COR-L47 (cell line): ENCODE measurements around the gene MAMDC4.
"Not testable (repeated sequence)": the region's sequence is repeated elsewhere in the genome, so short reads cannot be mapped to it uniquely, and the experiment has no call there.

Experiments used
- DNase-seq: peaks from one replicate; lab custom pipeline; 2025; lab: John Stamatoyannopoulos, UW

Gene MAMDC4

GRCh38 chr9:136839229-136840139 is 12.7 kb upstream of the MAMDC4 start:
- no peak for DNase-seq

DNA sequence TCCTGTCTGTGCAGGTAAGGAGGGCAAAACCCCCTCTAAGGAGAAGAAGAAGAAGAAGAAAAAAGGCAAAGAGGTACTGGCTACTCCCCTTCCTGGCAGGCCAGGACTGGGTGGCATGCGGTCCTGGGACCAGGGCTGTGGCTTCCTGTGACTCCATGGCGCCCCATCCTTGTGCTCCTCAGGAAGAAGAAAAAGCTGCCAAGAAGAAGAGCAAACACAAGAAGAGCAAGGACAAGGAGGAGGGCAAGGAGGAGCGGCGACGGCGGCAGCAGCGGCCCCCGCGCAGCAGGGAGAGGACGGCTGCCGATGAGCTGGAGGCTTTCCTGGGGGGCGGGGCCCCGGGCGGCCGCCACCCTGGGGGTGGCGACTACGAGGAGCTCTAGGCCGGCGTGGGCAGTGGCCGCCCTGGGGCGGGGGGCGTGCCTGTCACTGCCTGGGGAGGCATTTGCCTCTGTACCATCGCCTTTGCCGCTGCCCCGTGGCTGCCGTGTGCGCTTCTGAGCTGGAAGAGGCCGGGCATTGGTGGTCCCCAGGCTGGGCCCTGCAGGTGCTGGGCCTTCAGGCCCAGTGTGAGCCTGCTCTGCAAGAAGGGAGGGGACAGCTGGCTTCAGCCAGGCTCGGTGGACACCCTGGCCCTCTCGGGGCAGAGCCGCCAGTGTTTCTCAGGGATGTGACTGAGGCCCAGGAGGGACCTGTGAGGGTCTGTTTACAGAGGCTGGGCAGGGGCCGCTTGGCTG is 11.8 kb upstream of the MAMDC4 start:
- no peak for DNase-seq

- DNase-seq: peak; percentile 94
These were observed 11.1 kb upstream of the MAMDC4 start for GRCh38 chr9:136840877-136841645.

DNA sequence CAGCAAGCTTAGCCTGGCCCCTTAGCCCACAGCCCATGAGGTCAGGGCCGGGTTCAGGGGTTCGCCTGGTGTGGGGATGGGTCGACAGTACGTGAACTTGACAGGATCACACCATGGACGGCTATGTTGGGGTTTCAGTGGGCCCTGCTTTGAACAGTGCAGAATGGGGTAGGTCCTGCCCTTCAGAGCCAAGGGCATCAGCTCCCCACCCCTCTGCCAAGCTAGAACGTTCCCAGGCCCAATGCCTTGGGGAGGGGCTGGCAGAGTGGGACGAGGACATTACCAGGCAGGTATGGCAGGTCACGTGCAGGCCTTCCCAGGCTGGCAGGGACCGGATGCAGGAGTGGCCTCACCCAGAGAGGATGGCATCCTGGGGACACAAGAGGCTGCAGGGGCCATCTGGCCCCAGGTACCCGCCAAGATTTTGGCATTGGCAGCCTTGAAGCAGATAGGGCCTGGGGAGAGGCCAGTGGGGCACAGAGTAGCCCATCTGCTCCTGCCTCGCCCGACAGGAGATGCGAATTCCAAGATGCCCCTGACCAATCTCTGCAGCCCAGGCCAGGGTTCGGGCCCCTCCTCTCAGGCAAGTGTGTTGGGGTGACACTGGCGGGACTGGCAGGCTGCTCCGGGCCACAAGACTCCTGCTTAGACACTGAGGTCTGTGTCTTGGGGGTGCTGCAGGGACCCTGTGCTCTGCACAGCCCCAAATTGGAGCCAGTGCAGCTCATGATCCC is 10.3 kb upstream of the MAMDC4 start:
- DNase-seq: peak; percentile 21

GRCh38 chr9:136842380-136842948 is 9.7 kb upstream of the MAMDC4 start, which contains the start of gene AJM1:
TSS of gene AJM1 (plus strand) at chr9:136842478. CDS start at chr9:136844415, 1,937 bp downstream.
- DNase-seq: peak; percentile 66

- DNase-seq: not testable (repeated sequence)
These were observed 8.9 kb upstream of the MAMDC4 start for GRCh38 chr9:136843159-136843800.

- not testable (repeated sequence) for DNase-seq
These were observed 8.1 kb upstream of the MAMDC4 start for GRCh38 chr9:136843801-136844740.

GRCh38 chr9:136844761-136845464 is 7.2 kb upstream of the MAMDC4 start:
- no peak for DNase-seq

DNA sequence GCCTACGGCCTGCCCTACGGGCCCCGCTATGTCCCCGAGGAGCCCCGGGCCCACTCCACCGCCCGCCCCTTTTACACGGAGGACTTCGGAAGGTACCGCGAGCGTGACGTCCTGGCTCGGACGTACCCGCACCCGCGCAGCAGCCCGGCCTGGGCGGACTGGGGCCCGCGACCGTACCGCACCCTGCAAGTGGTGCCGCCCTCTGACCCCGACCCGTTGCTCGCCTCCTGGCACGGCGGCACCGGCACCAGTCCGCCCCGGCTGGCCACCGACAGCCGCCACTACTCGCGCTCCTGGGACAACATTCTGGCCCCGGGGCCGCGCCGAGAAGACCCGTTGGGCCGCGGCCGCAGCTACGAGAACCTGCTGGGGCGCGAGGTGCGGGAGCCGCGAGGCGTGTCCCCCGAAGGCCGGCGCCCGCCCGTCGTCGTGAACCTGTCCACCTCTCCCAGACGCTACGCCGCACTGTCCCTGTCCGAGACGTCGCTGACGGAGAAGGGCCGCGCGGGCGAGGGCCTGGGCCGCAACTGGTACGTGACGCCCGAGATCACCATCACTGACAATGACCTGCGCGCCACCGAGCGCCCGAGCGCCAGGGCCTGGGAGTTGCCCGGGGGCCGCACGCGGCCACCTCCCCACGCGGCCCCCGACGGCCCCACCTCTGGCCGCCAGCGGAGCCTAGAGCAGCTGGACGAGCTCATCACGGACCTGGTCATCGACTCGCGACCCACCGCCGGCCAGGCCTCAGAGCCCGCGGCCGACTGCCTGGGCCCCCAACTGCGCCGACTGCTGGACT is 6.5 kb upstream of the MAMDC4 start:
- DNase-seq: no peak

DNA sequence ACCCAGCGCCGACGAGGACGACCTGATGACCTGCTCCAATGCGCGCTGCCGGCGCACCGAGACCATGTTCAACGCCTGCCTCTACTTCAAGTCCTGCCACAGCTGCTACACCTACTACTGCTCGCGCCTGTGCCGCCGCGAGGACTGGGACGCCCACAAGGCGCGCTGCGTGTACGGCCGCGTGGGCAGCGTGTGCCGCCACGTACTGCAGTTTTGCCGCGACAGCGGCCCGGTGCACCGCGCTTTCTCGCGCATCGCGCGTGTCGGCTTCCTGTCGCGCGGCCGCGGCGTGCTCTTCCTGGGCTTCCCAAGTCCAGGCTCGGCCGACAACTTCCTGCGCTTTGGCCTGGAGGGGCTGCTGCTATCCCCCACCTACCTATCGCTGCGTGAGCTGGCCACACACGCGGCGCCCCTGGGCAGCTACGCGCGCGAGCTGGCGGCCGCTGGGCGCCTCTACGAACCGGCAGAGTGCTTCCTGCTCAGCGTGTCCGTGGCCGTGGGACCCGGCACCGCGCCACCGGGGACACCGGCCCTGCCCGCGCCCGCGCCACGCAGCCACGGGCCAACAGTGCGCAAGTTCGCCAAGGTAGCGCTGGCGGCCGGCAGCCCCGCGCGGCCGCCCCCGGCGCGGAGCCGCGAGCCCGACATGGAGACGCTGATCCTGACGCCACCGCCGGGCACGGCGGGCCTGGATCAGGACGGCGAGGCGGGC is 5.6 kb upstream of the MAMDC4 start:
- DNase-seq: no peak

GRCh38 chr9:136847088-136847825 is 4.9 kb upstream of the MAMDC4 start:
- DNase-seq: no peak

GRCh38 chr9:136847826-136848392 is 4.2 kb upstream of the MAMDC4 start:
- peak; percentile 71 for DNase-seq

- peak; percentile 72 for DNase-seq
These were observed 3.6 kb upstream of the MAMDC4 start for GRCh38 chr9:136848393-136849037.

DNA sequence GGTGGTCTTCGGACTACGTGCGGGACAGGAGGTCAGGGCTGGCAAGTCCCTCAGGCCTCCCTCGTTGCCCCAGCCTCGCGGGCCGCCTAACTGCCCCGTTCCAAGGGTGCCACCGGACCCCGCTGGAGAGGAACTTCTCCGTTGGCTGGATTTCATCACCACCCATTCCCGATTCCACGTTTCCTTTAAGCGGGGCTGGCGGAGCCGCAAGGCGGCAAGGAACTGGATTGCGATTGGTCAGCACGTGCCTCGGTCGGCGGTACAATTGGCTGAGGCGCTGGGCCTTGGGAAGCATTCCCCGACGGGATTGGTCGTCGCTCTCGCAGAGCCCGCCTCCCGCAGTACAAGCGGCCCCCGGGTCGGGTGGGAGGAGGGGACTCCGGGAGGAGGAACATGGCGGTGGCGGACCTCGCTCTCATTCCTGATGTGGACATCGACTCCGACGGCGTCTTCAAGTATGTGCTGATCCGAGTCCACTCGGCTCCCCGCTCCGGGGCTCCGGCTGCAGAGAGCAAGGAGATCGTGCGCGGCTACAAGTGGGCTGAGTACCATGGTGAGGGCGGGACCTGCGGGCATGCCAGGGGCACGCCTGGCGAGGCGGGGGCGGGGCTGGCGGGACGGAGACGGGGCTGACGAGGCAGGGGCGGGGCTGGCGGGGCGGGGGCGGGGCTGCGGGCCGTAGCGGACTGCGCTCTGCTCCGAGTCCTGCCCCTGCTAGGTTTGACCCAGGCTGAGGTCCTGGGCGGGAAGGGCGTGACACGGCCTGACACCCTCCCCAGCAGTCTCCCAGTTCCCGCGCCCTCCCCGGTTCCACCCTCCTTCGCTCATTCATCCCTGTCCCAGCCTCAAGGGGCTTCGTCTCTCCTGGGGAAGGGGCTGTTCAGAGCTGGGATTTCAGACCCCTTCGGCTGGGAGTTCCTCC is 2.8 kb upstream of the MAMDC4 start, which contains the start of gene PHPT1:
TSS of gene PHPT1 (plus strand) at position 372 of the 922 bp plus-strand sequence. CDS start at position 394, 22 bp downstream.
- peak; percentile 99 for DNase-seq
